GM21737 (cell line): ENCODE results near the gene TRIM8.

Experiments used
- ATAC-seq: cut with Tn5 transposase; IDR thresholded peaks from one replicate; pipeline ENCODE4 v1.9.1; 2021; ENCODE audit warnings: mild to moderate bottlenecking, moderate library complexity; ENCODE audit not compliant: unreplicated experiment

Gene TRIM8

DNA sequence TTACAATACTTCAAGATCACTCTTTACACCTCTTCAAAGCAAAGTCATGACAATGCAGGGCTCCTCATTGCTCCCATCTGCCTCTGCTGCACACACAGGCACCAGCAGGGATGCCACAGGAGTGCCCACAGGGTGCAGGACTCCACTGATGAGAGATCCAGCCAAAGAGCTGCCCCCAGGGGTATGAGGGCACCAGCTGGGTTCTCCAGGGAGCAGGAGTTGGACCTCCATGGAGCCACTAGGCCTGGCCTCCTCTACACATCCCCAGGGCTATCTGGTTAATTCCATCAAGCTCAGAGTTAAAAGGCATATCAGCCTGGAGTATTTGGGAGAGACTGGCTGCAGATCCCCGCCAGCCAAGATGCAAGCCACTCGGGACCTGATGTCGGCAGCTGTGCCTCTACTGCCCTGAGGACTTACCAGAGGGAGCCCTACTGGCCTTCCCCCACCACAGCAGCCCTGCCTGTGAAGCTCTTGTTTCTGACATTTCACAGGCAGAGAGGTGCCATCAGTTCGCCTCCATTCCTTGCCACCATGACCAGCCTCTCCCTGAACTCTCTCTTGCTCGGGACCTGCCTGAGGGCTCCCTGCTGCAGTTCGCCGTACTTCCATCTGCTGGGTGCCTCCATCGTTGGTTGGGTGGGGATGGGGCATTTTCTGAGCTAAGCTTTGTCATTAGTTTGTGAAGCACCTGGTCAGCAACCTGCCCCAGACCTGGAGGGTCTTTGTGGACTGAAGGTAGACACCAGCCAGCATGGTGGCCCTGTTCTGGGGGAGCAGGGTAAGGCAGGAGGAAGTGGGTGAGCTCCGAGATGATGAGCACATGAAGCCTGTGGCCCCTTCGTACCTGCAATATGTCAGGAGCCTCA lies 12.5 kb upstream of the TRIM8 start:
- no peak for ATAC-seq

- no peak for ATAC-seq
These were observed 11.7 kb upstream of the TRIM8 start for GRCh38 chr10:102632394-102633111.

DNA sequence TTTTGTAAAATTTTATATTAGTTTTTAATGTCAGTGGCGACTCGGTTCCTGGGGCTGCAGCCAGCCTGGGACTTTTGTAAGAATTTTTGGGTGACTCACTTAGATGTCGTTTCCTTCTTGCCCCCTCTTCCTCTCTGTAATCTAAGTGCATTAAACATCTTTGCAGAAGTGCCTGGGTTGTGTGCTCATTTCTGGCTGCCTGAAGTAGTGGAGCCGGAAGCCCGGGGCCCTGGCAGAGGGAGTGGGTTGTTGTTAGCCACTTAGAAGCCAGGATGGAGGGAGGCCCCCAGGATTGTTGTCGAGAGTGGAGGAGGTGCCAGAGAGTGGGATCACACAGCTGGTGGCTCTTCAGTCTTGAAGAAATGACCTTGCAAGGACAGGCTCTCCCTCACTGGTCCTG lies 11.0 kb upstream of the TRIM8 start:
- ATAC-seq, result no peak

DNA sequence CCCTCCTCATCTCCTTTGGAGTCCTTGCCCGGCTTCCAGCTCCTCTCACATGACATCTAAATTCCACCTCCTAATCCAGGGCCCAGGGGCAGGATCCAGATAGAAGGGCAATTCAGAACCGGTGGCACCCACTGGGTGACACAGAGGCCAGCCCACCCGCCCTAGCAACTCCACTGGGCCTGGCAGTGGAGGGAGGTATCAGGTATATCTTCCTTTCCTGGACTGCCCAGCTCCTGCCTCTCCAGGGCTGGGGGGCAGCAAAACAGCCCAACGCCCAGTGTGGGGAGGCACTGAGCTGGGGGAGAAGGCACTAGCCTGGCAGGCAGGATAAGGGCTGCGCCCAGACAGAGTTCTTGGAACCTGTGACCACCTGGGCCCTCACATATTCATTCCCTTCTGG lies 10.4 kb upstream of the TRIM8 start:
- ATAC-seq, result no peak

GRCh38 chr10:102634686-102635085 lies 9.6 kb upstream of the TRIM8 start:
- ATAC-seq, result no peak

- ATAC-seq, result no peak
These were observed 8.9 kb upstream of the TRIM8 start for GRCh38 chr10:102635377-102635776.

- no peak for ATAC-seq
These were observed 4.7 kb upstream of the TRIM8 start for GRCh38 chr10:102639537-102639936.

GRCh38 chr10:102641402-102641801 lies 2.9 kb upstream of the TRIM8 start:
- ATAC-seq, result no peak

DNA sequence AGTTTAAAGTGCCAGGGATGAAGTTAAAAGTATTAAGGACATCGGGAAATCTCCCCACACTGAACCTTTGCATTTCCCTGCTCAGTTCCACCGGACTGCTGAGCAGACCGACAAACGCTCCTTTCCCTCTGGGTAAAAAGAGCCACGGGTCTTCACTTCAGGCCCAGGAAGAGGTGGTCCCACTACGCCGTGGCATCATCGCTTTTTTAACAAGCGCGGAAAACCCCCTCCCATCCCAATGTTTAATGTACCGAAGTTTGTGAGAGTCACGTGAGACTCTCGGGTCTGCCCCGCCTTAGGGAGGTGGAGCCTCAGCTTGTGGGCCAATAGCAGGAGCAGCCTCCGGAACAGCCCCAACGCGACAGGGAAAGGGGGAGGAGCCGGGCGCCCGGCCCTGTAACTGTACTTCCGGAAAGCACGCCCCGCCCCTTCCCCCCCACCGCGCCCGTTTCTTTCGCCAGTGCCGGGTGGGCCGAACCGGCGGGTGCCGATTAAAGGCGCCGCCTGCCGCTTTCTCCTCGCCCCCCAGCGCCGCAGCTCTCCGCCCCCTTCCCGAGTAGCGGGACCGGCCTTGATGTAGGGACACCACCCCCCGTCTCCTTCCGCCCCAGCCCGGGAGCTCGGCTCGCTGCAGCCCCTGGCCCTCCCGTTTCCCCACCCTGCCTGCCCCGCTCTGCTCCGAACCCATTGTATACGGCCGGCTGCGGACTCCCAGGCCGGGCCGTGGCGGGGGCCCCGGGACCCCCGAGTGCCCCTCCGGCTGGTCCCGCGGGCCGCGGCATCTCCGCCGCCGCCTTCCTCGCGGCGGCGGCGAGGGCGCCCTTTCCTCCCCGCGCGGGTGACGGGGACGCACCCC lies 2.2 kb upstream of the TRIM8 start:
- ATAC-seq, result peak; percentile 49

GRCh38 chr10:102642736-102643335 lies 1.4 kb upstream of the TRIM8 start:
- no peak for ATAC-seq

DNA sequence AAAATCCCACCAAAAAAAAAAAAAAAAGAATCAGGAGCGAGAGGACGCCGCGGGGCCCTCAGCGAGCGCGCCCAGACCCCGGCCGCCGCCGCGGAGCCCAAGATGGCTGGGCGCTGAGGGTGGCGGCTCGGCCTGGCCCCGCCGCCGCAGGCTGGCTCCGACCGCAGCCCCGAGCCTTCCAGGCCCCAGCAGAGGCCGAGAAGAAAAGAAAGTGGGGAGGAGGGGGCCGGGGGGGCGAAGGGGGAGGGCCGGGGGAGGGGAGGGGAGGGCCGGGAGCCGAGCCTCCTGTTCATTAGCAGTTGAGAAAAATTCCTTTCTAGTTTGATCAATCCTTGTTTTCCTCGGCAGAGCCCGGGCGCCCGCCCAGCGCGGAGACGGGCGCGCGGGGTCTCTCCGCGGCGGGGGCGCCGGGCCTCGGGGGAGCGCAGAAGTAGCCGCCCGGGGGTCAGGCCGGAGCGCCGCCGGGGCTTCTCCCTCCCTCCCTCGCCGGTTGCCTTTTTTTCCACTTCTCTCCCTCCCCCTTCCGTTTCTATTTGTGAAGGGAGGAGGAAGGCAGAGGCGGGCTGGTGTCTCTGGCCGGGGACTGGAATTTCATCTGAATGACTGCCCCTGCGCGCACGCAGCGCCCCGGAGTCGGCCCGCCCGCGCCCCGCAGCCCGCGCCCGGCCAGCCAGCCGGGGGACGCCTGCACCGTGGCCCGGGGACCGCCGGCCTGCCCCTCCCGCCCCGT lies 778 bp upstream of the TRIM8 start:
- no peak for ATAC-seq

GRCh38 chr10:102644646-102645387 lies 538 bp downstream of the TRIM8 start:
- ATAC-seq, result no peak

DNA sequence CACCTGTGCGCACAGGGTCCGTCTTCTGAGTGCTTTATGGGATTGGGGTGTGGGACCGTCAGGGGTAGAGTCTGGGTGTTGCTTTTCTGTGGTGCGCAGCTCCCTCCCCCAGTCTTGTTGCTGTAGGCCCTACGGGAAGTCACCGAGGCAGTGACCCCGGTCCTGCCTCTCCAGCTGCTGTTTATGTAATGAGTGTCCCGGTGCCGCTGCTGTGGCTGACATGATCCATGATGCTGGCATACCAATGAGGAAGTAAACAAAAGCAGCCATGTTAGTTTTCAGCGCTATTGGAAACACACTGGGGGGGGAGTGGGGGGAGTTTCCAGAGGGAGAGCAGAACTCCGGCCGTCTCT lies 1.1 kb downstream of the TRIM8 start:
- no peak for ATAC-seq

- peak; percentile 16 for ATAC-seq
These were observed 1.7 kb downstream of the TRIM8 start for GRCh38 chr10:102645741-102646609.

DNA sequence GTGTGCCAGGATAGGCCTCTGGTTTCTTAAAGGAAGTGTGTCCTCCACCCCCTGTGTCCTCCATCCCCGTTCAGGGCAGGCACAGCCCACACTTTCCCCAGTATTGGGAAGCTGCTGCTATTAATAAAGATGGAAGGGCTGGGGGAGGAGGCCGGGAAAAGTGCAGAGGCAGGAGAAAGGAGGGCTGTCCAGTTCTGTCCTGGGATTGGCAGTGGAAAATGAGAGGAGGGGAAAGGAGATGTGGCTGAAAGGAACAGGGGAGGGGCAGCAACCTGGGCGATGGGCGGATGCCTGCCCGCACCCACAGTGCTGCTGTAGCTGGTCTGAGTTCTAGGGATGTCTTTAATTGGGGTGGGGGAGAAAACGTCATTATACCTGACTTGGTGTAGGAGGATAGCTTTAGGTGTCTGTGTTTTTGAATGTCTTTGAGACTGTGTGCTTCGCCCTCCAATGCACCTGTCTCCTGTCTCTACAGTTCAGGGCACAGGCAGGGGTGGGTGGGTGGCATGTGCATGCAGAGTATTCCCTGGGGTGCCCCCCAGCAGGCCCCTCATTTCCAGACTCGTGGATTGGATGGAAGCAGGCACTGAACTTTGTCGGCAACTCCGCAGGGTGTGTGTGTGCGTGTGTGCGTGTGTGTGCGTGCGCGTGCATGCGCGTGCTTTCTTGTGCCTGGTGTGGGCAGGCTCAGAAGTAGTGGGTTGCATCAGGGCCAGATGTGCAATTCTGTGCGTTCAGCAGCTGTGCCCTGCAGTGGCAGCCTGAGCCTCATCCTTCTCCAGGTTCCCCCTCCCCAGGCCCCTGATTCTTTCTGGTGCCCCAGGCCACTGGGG lies 2.5 kb downstream of the TRIM8 start:
- ATAC-seq, result no peak

DNA sequence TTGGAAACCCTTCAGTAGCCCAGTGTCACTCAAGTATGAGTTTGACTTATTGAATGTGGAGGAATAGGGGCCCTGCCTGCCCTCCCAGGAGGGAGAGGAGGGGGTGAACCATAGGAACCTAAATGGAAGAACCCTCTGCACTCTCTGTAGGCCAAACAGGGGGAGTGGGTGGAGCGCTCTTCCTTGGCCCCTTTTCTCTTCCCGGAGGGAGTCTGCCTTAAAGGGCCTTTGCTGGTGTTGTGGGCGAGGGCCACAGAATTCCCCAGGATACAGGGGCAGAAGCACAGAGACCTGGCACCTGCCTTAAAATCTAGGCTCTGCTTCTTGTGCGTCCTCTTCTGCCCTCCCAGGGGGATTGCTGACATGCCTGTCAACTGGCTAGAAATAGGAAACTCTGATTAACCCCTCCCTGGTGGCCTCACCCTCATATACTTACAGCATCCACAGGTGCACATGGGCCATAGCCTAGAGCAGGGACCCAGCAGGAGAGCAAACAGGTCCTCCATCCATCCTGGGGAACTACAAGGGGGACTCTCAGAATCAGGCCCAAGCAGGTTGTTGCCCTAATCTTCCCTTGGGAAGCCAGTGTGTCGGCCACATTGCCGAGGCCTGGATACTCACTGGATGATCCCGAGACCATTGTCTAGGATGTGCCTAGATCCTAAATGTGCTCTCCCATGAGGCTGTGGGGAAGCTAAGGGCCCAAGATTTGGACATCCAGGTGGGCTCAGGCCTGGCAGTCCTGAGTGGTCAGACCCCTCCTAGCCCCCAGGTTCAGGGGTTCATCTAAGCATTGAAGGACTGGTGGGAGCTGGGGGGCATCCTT lies 3.4 kb downstream of the TRIM8 start:
- ATAC-seq, result no peak

DNA sequence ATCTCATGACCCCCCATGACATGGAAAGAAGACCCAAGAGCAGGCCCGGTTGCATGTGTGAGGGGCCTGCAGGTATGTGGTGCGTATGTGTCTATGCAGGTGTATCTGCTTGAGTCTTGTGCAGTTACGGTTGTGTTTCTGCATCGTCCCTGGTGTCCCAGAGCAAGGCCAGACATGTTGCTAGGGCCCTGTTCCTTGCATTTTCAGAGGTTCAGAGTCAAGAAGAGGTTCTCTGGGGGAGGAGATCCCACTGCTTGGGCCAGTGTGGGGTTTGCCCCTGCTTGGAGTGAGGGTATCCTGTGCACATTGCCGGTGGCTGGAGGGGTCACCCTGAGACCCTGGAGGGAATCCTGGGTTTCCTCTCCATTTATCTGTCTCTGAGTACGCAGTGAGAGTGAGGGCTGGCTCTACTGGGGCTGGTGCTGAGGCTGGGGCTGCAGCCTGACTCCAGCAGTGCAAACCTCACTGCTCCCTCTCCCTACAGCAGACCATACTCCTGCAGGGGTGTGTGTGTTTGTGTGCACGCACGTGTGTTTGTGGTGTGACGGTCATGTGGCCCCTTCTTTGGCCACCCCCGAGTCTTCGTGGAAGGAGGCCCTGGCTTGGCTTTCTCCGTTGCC lies 4.1 kb downstream of the TRIM8 start:
- no peak for ATAC-seq
